Lower leg skin (tissue), 4 donors: Measurements from ENCODE around the gene STAT3. TPM values are rescaled to one million over a fixed set of nuclear protein-coding genes. Genes with fewer than 3 reads are reported as not detected.

Experiments
- DNase-seq, 2 donors: peaks; one replicate each; pipeline ENCODE4 v3.0.0-alpha.2; 2019; ENCODE audit warnings: low spot score in 2 of 2
- H3K4me3 ChIP-seq: fragments of 200-600 bp; sonication (generic); 2 replicates; pipeline ENCODE4 v1.5.1; 2017; ENCODE audit warnings: mild to moderate bottlenecking, low read depth; ENCODE audit not compliant: poor library complexity, severe bottlenecking
- POLR2A ChIP-seq, 2 donors: fragments of 450-650 bp; IDR thresholded peaks; one replicate each; pipeline ENCODE4 v1.6.1; 2016 to 2017; ENCODE audit warnings: antibody characterized with exemption in 2 of 2, mild to moderate bottlenecking in 1 of 2, moderate library complexity in 1 of 2
- WGBS, 2 donors: methylation state at CpG; one replicate each; pipeline ENCODE4 v1.1.5; 2018; 5-methylcytosine and 5-hydroxymethylcytosine counted together
- intact Hi-C: fragments of 100-400 bp; cut with DNase I; formaldehyde crosslinking; loops from one replicate; pipeline ENCODE4 v1.15.0; 2023; ENCODE audit warnings: low total_unique reads
- total RNA-seq, 4 donors: library from RNA; depleted of rRNA; stranded (reverse); fragments of >200 nt; gene quantifications; one replicate each; pipeline ENCODE4 v1.1.0, GENCODE V29; 2016
- TF ChIP-seq, protein P1 (sequence below), 3 donors: fragments of 450-650 bp; IDR thresholded peaks; one replicate each; pipeline ENCODE4 v1.5.1; 2016; ENCODE audit warnings: antibody characterized with exemption in 3 of 3, mild to moderate bottlenecking in 3 of 3, moderate library complexity in 2 of 3

Gene STAT3
- total RNA-seq, 4 donors from 2014 or later: 109 to 149 (median 124) TPM

DNA sequence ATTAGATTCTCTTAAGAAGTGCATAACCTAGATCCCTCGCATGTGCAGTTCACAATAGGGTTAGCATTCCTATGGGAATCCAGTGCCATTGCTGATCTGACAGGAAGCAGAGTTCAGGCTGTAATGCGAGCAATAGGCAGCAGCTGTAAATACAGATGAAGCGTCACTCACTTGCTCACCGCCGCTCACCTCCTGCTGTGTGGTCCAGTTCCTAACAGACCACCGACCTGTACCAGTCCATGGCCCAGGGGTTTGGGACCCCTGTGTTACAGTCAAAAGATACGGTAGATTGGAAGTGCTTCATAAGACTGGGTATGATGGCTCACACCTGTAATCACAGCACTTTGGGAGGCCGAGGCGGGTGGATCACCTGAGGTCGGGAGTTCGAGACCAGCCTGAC is 97.1 kb downstream of the STAT3 start:
- TF ChIP-seq, protein P1, sequence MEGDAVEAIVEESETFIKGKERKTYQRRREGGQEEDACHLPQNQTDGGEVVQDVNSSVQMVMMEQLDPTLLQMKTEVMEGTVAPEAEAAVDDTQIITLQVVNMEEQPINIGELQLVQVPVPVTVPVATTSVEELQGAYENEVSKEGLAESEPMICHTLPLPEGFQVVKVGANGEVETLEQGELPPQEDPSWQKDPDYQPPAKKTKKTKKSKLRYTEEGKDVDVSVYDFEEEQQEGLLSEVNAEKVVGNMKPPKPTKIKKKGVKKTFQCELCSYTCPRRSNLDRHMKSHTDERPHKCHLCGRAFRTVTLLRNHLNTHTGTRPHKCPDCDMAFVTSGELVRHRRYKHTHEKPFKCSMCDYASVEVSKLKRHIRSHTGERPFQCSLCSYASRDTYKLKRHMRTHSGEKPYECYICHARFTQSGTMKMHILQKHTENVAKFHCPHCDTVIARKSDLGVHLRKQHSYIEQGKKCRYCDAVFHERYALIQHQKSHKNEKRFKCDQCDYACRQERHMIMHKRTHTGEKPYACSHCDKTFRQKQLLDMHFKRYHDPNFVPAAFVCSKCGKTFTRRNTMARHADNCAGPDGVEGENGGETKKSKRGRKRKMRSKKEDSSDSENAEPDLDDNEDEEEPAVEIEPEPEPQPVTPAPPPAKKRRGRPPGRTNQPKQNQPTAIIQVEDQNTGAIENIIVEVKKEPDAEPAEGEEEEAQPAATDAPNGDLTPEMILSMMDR (IDR thresholded peaks at IDR 0.05): no peak
- no peak for TF ChIP-seq POLR2A (IDR thresholded peaks at IDR 0.05)
- H3K4me3 ChIP-seq: no peak overlapping the region
- DNase-seq: peak in 1 of 2 donors; percentile 60
- WGBS, 2 donors: 80 to 86% methylated on average over 10 to 11 of the region's 11 CpGs
- intact Hi-C loops: no loop called here

DNA sequence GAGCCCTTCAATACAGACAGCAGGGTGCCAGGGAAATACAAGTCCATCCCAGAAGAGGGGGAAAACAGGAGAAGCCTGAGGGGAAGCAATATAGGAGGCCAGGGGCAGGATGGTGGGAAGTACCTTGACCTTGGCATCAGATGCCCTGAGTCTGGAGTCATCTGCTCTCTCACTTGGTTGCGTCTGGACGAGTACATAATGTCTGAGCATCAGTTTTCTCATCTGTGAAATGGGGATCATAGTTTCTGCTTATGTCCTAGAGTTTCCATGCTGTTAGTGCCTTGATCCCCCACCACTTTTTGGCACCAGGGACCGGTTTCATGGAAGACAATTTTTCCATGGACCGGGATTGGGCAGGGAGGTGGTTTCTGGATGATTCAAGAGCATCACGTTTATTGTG is 97.7 kb downstream of the STAT3 start:
- intact Hi-C loops: no loop called here
- DNase-seq: peak in 1 of 2 donors; percentile 68
- no peak for TF ChIP-seq POLR2A (IDR thresholded peaks at IDR 0.05)
- TF ChIP-seq, protein P1 (IDR thresholded peaks at IDR 0.05): no peak
- H3K4me3 ChIP-seq: no peak overlapping the region
- 79 to 80% methylated on average over 5 of the region's 5 CpGs for WGBS, 2 donors

DNA sequence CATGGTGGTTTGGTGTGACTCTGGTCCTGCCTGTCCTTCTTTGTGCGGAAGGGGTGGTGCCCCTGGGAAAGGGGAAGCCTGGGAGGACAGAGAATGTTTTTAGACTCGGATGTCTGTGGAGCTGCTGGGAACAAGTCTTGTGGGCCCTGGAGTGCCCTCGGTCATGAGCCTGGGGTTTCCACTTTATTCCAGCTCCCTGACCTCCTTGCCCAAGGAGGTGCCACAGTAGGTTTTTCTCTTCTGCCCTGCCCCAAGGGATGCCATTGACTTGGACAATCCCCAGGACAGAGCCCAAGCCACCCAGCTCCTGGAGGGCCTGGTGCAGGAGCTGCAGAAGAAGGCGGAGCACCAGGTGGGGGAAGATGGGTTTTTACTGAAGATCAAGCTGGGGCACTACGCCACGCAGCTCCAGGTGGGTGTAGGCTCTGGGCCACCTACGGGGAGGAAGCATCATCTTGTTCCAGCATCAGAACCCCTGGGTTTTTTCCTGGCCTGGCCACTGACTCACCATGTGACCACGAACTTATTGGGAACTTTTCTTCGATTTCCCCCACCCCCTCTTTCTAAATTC is 98.5 kb downstream of the STAT3 start:
- DNase-seq: peak in 1 of 2 donors; percentile 86
- TF ChIP-seq, protein P1 (IDR thresholded peaks at IDR 0.05): no peak
- no peak for TF ChIP-seq POLR2A (IDR thresholded peaks at IDR 0.05)
- intact Hi-C loops: no loop called here
- H3K4me3 ChIP-seq: no peak overlapping the region
- 73 to 78% methylated on average over 8 to 9 of the region's 9 CpGs for WGBS, 2 donors

DNA sequence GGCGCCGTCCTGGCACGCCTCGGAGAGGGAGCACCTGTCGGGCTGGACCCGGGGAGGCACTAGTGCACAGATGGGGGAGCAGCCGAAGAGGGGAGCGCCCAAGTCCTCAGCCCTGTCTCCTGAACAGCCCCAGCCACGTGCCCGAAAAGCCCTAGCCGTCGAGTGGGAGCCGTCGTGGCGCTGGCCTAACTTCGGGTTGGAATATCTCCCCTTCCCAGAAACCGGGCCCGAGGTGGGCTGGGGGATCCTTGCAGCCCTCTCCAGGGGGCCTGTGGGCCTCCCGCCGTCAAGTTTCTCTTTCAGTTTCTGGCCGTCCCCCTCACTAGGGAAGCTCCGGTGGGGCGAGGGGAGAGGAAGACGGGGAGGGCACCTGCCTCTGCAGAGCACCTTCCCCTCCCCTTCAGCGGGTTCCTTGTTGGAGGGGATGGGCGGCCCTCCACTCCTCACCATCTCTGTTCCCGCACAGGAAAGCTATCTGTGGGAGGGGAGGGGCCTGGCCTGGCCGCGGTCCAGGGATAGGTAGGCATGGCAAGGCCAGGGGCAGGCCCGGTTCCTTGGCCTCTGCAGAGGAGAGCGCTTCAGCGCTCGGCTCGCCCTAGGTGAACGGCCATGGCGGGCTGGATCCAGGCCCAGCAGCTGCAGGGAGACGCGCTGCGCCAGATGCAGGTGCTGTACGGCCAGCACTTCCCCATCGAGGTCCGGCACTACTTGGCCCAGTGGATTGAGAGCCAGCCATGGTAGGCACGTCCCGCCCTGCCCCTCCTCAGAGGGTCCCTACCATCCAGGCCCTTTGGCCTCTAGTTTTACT is 99.2 kb downstream of the STAT3 start:
- WGBS, 2 donors: 29 to 38% methylated on average over 17 to 31 of the region's 44 CpGs
- intact Hi-C loops: no loop called here

DNA sequence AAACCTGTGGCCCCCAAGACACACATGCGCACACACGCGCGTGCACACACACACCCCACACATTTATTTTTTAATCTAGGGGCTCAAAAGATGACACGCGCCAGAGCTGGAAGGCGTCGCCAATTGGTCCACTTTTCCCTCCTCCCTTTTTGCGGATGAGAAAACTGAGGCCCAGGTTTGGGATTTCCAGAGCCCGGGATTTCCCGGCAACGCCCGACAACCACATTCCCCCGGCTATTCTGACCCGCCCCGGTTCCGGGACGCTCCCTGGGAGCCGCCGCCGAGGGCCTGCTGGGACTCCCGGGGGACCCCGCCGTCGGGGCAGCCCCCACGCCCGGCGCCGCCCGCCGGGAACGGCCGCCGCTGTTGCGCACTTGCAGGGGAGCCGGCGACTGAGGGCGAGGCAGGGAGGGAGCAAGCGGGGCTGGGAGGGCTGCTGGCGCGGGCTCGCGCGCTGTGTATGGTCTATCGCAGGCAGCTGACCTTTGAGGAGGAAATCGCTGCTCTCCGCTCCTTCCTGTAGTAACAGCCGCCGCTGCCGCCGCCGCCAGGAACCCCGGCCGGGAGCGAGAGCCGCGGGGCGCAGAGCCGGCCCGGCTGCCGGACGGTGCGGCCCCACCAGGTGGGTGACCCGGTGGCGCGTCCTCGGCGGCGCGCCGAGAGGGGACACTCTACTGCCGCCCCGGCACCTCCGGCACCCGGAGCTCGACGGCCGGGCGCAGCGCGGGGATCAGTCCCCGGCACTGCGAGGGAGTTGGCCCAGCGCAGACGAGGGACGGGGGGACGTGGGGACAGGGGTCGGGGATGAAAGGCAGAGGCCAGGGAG is 100.1 kb downstream of the STAT3 start, which contains the start of gene STAT5A:
STAT5A (plus strand) TSS at position 522 of the 826 bp plus-strand sequence. CDS start 914 bp downstream, outside the sequence.
- 2 to 4% methylated on average over 53 to 55 of the region's 88 CpGs for WGBS, 2 donors
- DNase-seq: peak; percentile 91 to 98
- TF ChIP-seq, protein P1 (IDR thresholded peaks at IDR 0.05): no peak
- peak in 1 of 2 donors; percentile 49 for TF ChIP-seq POLR2A (IDR thresholded peaks at IDR 0.05)
- intact Hi-C loops: no loop called here
- H3K4me3 ChIP-seq: peak within 1 kb of the TSS; percentile 57

More for the DNA sequence above, 99.2 kb downstream of the STAT3 start:
- peak overlapping the region; percentile 57 for H3K4me3 ChIP-seq
- peak in 1 of 2 donors; percentile 90 for DNase-seq
- no peak for TF ChIP-seq POLR2A (IDR thresholded peaks at IDR 0.05)
- TF ChIP-seq, protein P1 (IDR thresholded peaks at IDR 0.05): no peak
